Stimulated activated naive CD8-positive, alpha-beta T cell treated with anti-CD3 and anti-CD28 coated beads, Interleukin-15, amount 100 ng/mL, for 72 hours (primary cell): ENCODE results near the gene SMYD3.
"Not testable (repeated sequence)": the region's sequence is repeated elsewhere in the genome, so short reads cannot be mapped to it uniquely, and the experiment has no call there.

Experiments used
- ATAC-seq: fragments of 150-1000 bp; cut with Tn5 transposase; 2 replicates; pipeline ENCODE4 v1.10.0; 2021; ENCODE audit warnings: mild to moderate bottlenecking, moderate library complexity
- DNase-seq, 2 donors: peaks; one replicate each; pipeline ENCODE4 v3.0.0; 2021 to 2022
- H3K27ac Mint-ChIP-seq, 2 donors: one replicate each; pipeline ENCODE4 v1.8.0; 2022; ENCODE audit warnings: mild to moderate bottlenecking in 2 of 2, mixed read lengths in 2 of 2, moderate library complexity in 2 of 2
- H3K27me3 Mint-ChIP-seq: one replicate; pipeline ENCODE4 v1.8.0; 2022; ENCODE audit warnings: mixed read lengths
- H3K4me1 Mint-ChIP-seq: one replicate; pipeline ENCODE4 v1.8.0; 2022; ENCODE audit warnings: mild to moderate bottlenecking, mixed read lengths
- H3K4me3 Mint-ChIP-seq, 2 donors: one replicate each; pipeline ENCODE4 v1.8.0; 2022; ENCODE audit warnings: mild to moderate bottlenecking in 2 of 2, mixed read lengths in 2 of 2, moderate library complexity in 1 of 2
- H3K9me3 Mint-ChIP-seq, 2 donors: one replicate each; pipeline ENCODE4 v1.8.0; 2022; ENCODE audit warnings: mixed read lengths in 2 of 2

The SMYD3 gene

GRCh38 chr1:245802941-245803665 is 704.0 kb downstream of the SMYD3 start:
- H3K9me3 Mint-ChIP-seq = no peaks in the 10 kb centered on the region
- ATAC-seq (no peak), DNase-seq (no peak)
- no peaks in the 10 kb centered on the region for H3K27me3 Mint-ChIP-seq
- H3K4me3 Mint-ChIP-seq = no peak overlapping the region
- H3K4me1 Mint-ChIP-seq = peaks cover 8% of the 10 kb centered on the region
- no peak overlapping the region for H3K27ac Mint-ChIP-seq

GRCh38 chr1:245800901-245801605 is 706.0 kb downstream of the SMYD3 start:
- Mint-ChIP-seq H3K27me3 (no peaks in the 10 kb centered on the region), H3K27ac (no peak overlapping the region), H3K9me3 (no peaks in the 10 kb centered on the region), H3K4me1 (no peaks in the 10 kb centered on the region), H3K4me3 (no peak overlapping the region)
- DNase-seq (no peak), ATAC-seq (no peak)

- DNase-seq = no peak
- ATAC-seq = peak; percentile 9
- Mint-ChIP-seq H3K9me3 (no peaks in the 10 kb centered on the region), H3K4me1 (no peaks in the 10 kb centered on the region), H3K27ac (peak overlapping the region; percentile 49 to 76), H3K27me3 (no peaks in the 10 kb centered on the region), H3K4me3 (no peak overlapping the region)
Measured at GRCh38 chr1:245798349-245798711, 708.7 kb downstream of the SMYD3 start.

DNA sequence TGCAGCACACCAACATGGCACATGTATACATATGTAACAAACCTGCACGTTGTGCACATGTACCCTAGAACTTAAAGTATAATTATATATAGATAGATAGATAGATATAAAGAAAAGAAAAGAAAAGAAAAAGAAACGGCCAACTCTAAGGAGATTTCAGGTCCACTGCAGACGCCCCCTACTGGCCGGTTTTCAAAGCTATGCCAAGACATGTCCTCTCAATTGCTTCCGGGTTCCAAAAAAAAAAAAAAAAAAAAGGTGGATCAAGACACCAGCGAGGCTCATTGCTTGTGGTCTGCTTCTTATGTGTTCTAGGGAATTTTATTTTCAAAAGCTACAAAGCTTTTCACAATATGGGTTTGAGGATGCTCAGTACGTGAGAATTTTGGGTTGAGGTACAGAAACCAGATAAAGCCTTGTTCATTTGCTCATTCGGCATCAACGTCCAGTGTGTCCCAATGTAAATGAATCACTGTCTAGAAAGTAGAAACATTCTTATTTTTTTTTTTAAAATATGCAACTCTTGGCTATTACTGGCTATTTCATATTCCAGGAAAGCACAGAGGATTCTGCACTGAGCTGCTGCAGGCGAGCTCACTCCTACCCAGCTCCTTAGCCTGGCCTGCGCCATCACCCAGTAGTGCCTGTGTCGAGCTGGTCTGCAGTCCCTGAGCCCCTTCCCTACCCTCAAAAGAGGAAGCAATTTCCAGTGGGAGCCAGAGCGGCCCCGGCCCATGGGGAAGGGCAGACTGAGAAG is 709.3 kb downstream of the SMYD3 start:
- ATAC-seq (no peak), DNase-seq (no peak)
- no peaks in the 10 kb centered on the region for H3K4me1 Mint-ChIP-seq
- H3K9me3 Mint-ChIP-seq = no peaks in the 10 kb centered on the region
- no peak overlapping the region for H3K4me3 Mint-ChIP-seq
- no peaks in the 10 kb centered on the region for H3K27me3 Mint-ChIP-seq
- no peak overlapping the region for H3K27ac Mint-ChIP-seq

DNA sequence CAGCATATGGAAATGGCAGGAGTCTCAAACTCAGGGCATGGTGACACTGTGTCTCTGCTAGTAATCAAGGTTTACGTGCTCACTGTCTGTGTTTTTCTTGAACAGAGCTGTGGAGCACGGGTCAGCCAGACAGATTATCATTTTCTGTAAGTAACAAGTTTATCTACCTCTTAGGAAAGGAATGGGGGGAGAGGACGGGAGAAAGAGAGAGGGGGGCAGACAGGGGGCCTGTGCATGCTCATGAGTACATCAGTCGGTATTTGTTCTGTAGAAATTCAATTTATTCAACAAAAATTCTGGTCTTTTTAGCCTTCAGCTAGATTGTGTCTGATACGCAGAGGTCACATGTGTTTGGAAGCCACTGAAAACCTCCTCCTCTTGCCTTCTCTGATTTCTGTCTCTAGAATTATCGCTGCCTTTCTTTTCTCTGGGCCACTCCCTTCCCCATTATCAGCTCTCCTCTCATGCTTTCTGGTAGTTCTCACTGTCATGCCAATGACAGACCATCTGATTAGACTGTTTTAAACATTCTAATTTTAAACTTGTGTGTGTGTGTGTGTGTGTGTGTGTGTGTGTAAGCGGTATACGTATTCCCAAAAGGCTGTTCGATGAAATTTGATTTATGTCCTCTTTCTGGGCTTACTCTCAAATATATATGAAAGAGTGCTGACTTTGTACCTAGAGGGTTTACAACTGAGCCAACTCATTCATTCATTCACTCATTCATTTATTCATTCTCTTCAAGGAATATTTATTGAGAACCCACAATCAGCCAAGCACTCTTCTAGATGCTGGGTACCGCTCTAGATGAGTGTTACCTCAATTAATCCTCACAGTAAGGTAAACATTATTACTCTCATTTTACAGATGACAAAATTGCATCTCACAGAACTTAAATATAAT is 715.4 kb downstream of the SMYD3 start:
- H3K4me3 Mint-ChIP-seq = no peak overlapping the region
- no peaks in the 10 kb centered on the region for H3K27me3 Mint-ChIP-seq
- no peaks in the 10 kb centered on the region for H3K9me3 Mint-ChIP-seq
- H3K27ac Mint-ChIP-seq = no peak overlapping the region
- DNase-seq (no peak), ATAC-seq (no peak)
- no peaks in the 10 kb centered on the region for H3K4me1 Mint-ChIP-seq

DNA sequence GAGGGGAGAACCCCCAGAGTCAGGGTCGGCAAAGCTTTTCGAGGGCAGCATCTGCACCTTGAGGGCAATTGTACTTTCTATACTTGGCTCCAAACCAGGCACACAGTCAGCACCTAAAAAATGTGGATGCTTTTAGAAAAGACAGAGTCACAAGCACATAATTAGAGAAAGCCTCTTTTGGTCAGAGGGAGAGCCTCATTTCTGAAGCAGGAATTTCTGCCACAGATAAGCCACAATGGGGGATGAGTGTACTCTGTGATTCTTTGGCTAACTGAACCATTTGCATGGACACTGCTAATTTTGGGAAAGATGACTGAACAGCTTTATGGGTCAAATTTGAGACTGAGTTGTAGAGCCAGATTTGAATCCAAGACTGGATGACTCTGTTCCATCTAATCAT is 716.6 kb downstream of the SMYD3 start:
- DNase-seq (no peak), ATAC-seq (no peak)
- H3K27ac Mint-ChIP-seq = no peak overlapping the region
- H3K4me3 Mint-ChIP-seq = no peak overlapping the region
- no peaks in the 10 kb centered on the region for H3K9me3 Mint-ChIP-seq
- no peaks in the 10 kb centered on the region for H3K4me1 Mint-ChIP-seq
- no peaks in the 10 kb centered on the region for H3K27me3 Mint-ChIP-seq

- DNase-seq (no peak), ATAC-seq (no peak)
- no peaks in the 10 kb centered on the region for H3K4me1 Mint-ChIP-seq
- H3K4me3 Mint-ChIP-seq = no peak overlapping the region
- no peak overlapping the region for H3K27ac Mint-ChIP-seq
- H3K27me3 Mint-ChIP-seq = no peaks in the 10 kb centered on the region
- no peaks in the 10 kb centered on the region for H3K9me3 Mint-ChIP-seq
Measured at GRCh38 chr1:245788886-245789285, 718.2 kb downstream of the SMYD3 start.

GRCh38 chr1:245788269-245788668 is 718.8 kb downstream of the SMYD3 start:
- Mint-ChIP-seq H3K4me3 (no peak overlapping the region), H3K27ac (no peak overlapping the region), H3K4me1 (no peaks in the 10 kb centered on the region), H3K27me3 (no peaks in the 10 kb centered on the region), H3K9me3 (no peaks in the 10 kb centered on the region)
- no peak for ATAC-seq
- no peak for DNase-seq

DNA sequence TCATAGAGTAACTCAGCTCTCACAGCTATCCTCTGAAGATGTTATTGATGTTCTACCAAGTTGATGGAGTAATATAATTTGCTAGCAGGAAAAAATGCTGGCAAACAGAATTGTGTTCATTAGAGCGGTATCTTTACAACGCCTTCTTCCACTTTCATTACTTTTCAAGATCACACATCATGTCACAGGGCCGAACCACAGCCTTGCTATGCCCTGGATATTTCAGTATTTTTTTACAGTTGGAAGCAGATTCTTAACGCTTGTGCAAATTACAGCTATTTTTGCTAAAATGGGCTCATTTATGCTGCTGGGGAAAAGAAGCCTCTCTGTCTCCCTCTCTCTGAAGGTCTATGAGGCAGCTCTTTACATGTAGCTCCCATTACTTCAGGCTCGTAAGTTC is 720.1 kb downstream of the SMYD3 start:
- H3K27ac Mint-ChIP-seq = no peak overlapping the region
- DNase-seq = no peak

DNA sequence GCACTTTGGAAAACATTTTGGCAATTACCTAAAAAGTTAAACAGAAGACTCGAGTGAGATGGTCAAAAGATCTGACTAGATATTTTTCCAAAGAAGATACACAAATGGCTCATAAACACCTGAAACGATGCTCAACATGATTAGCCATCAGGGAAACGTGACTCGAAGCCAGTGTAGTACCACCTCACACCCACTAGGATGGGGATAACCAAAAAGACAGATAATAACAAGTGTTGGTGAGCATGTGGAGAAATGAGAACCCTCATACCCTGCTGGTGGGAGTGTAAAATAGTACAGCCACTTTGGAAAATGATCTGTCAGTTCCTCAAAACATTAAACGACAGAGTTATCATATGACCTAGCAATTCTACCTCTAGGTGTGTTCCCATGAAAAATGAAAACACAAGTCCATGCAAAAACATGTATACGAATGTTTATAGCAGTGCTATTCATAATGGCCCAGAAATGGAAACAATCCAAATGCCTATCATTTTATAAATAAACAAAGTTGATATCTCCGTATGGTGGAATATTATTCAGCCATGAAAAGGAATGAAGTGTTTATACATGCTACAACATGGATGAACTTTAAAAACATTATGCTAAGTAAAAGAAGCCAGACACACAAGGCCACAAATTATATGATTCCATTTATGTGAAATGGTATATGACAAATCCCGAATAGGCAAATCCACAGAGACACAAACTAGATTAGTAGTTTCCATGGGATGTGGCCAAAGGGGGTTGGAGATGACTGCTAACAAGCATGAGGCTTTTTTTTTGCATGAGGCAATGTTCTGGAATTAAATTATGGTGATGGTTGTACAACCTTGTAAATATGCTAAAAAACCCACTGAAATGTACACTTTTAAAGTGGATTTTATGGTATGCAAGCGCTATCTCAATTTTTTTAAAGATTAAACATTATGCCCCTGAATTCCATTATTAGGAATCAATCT is 727.0 kb downstream of the SMYD3 start:
- H3K9me3 Mint-ChIP-seq = peaks cover 4 to 21% of the 10 kb centered on the region in 2 donors
- no peak overlapping the region for H3K27ac Mint-ChIP-seq
- DNase-seq (no peak), ATAC-seq (no peak)
- no peaks in the 10 kb centered on the region for H3K4me1 Mint-ChIP-seq
- no peaks in the 10 kb centered on the region for H3K27me3 Mint-ChIP-seq
- H3K4me3 Mint-ChIP-seq = no peak overlapping the region

More for the DNA sequence above, 720.1 kb downstream of the SMYD3 start:
- H3K27me3 Mint-ChIP-seq = no peaks in the 10 kb centered on the region
- no peak overlapping the region for H3K4me3 Mint-ChIP-seq
- H3K4me1 Mint-ChIP-seq = no peaks in the 10 kb centered on the region
- peaks cover 0 to 5% of the 10 kb centered on the region in 2 donors for H3K9me3 Mint-ChIP-seq
- no peak for ATAC-seq

GRCh38 chr1:245777752-245778151 is 729.3 kb downstream of the SMYD3 start:
- no peaks in the 10 kb centered on the region for H3K27me3 Mint-ChIP-seq
- no peaks in the 10 kb centered on the region for H3K4me1 Mint-ChIP-seq
- DNase-seq (no peak), ATAC-seq (no peak)
- no peak overlapping the region for H3K27ac Mint-ChIP-seq
- H3K9me3 Mint-ChIP-seq = peaks cover 4 to 21% of the 10 kb centered on the region in 2 donors
- no peak overlapping the region for H3K4me3 Mint-ChIP-seq

- ATAC-seq (no peak), DNase-seq (no peak)
- peaks cover 4 to 14% of the 10 kb centered on the region in 2 donors for H3K9me3 Mint-ChIP-seq
- no peak overlapping the region for H3K4me3 Mint-ChIP-seq
- no peak overlapping the region for H3K27ac Mint-ChIP-seq
- no peaks in the 10 kb centered on the region for H3K27me3 Mint-ChIP-seq
- H3K4me1 Mint-ChIP-seq = no peaks in the 10 kb centered on the region
Measured at GRCh38 chr1:245776694-245777332, 730.3 kb downstream of the SMYD3 start.

DNA sequence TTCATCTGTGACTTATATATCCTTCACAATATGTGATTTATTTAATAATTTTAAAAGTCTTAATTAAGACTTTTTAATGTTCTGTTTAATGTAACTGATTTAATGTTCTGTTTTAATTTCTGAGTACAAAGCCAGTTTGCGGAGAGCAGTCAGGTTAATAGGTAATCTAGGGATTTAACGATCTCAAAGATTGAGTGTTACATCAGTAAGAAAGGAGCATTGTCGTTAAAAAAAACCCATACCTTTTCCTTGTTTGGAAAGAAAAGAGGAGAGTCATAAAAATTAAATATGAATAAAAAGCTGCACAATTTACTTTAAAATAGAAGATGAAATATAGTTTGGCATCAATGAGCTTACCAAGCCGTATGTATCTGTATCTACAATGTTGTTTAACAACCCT is 730.9 kb downstream of the SMYD3 start:
- H3K27ac Mint-ChIP-seq = no peak overlapping the region
- ATAC-seq (no peak), DNase-seq (no peak)
- no peaks in the 10 kb centered on the region for H3K4me1 Mint-ChIP-seq
- no peaks in the 10 kb centered on the region for H3K27me3 Mint-ChIP-seq
- peaks cover 4 to 14% of the 10 kb centered on the region in 2 donors for H3K9me3 Mint-ChIP-seq
- no peak overlapping the region for H3K4me3 Mint-ChIP-seq

GRCh38 chr1:245774931-245775330 is 732.1 kb downstream of the SMYD3 start:
- not testable (repeated sequence) for ATAC-seq, H3K4me3 Mint-ChIP-seq, DNase-seq, H3K4me1 Mint-ChIP-seq, H3K27me3 Mint-ChIP-seq, H3K27ac Mint-ChIP-seq
- peaks cover 4 to 13% of the 10 kb centered on the region in 2 donors for H3K9me3 Mint-ChIP-seq
